Measurements from ENCODE around the gene MORN5. TPM values are rescaled to one million over a fixed set of nuclear protein-coding genes. Genes with fewer than 3 reads are reported as not detected.

The MORN5 gene
- total and polyA plus RNA-seq, 2 experiments from 2014 or later, result not detected

DNA sequence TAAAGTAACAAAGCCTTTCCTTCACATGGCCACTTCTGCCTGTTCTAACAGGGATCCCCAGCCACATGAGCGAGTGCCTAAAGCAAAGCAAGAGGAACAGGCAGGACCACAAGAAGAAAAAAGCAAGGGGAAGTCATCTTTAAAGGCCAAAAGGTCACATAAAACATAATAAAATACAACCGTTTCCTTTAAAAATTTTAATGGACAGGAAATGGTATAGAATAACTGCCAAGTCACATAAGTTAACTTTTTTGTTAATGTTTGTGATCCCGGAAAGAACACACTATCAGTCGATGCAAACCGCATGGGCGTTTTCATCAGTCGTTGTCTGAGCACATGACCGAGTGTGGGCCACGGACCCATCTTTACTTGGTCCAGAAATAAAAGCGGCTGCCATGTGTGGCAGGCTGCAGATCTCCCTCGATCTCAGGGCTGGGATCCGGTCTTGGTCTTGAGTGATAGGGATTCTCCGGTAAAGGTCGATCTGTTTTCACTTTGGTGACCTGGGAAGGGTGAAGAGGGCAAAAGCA is 15.8 kb upstream of the MORN5 start:
- H3K36me3 ChIP-seq (ENCODE audit: insufficient read depth), result peaks cover 12% of the 10 kb centered on the region; the same call in 1 of the 2 replicates
- no peak for ATAC-seq

DNA sequence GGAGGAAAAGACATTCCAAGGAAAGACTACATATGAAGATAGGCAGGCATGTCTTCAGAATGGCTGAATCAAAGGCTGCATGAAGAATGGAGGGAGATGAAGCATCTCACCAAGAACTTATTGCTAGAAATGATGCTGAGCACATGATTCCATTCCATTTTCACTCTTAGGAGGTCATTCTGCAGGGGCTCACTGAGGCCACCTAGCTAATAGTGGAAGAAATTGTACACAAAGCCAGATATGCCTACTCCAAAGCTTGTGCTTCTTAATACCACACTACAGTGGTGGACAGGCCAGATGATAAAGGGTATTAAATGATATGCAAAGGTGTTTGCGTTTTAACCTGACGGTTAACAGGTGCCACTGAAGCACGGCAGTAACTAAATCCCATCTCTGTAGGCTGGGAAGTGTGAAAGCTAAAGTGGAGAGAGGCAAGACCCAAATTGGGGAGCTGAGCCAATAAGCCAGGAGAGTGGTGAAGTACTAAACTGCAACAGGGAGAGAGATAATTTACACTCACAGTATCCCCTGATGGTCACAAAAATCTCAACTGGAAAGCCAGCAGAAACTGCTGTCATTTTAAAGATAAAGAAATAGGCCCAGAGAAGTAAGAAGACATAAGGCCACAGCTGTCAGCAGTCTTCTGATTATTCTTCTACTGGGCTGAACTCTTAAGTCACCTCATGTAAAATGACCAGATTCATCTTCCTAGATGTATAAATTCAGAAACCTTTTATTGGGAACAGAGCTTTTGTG is 14.7 kb upstream of the MORN5 start:
- H3K27me3 ChIP-seq (ENCODE audit: insufficient read depth), result no peaks in the 10 kb centered on the region
- no peak overlapping the region for H3K4me3 Mint-ChIP-seq
- H3K79me2 ChIP-seq (replicated peaks; ENCODE audit: insufficient read depth), result no peaks in the 10 kb centered on the region
- H2AFZ ChIP-seq, result no peak overlapping the region
- H3K27ac ChIP-seq (ENCODE audit: low read depth), result no peak overlapping the region
- ATAC-seq, result no peak; the same call in 1 of the 3 replicates
- H3K4me1 Mint-ChIP-seq, result no peaks in the 10 kb centered on the region
- no peak overlapping the region for H3K27ac Mint-ChIP-seq
- H3K36me3 Mint-ChIP-seq (ENCODE audit: low read depth), result peaks cover 30% of the 10 kb centered on the region
- H3K9me3 Mint-ChIP-seq, result no peaks in the 10 kb centered on the region
- no peaks in the 10 kb centered on the region; the same call in none of the 2 replicates for H4K20me1 ChIP-seq (replicated peaks; ENCODE audit: insufficient read depth)
- H3K36me3 ChIP-seq (ENCODE audit: insufficient read depth), result peaks cover 12% of the 10 kb centered on the region; the same call in 1 of the 2 replicates
- DNase-seq (ENCODE audit: low spot score), result peak; percentile 17
- TF ChIP-seq STAT1 (IDR thresholded peaks at IDR 0.05; ENCODE audit: unreplicated experiment), result no peak
- TF ChIP-seq, protein P1, sequence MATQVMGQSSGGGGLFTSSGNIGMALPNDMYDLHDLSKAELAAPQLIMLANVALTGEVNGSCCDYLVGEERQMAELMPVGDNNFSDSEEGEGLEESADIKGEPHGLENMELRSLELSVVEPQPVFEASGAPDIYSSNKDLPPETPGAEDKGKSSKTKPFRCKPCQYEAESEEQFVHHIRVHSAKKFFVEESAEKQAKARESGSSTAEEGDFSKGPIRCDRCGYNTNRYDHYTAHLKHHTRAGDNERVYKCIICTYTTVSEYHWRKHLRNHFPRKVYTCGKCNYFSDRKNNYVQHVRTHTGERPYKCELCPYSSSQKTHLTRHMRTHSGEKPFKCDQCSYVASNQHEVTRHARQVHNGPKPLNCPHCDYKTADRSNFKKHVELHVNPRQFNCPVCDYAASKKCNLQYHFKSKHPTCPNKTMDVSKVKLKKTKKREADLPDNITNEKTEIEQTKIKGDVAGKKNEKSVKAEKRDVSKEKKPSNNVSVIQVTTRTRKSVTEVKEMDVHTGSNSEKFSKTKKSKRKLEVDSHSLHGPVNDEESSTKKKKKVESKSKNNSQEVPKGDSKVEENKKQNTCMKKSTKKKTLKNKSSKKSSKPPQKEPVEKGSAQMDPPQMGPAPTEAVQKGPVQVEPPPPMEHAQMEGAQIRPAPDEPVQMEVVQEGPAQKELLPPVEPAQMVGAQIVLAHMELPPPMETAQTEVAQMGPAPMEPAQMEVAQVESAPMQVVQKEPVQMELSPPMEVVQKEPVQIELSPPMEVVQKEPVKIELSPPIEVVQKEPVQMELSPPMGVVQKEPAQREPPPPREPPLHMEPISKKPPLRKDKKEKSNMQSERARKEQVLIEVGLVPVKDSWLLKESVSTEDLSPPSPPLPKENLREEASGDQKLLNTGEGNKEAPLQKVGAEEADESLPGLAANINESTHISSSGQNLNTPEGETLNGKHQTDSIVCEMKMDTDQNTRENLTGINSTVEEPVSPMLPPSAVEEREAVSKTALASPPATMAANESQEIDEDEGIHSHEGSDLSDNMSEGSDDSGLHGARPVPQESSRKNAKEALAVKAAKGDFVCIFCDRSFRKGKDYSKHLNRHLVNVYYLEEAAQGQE (IDR thresholded peaks at IDR 0.05; ENCODE audit: unreplicated experiment), result no peak
- TF ChIP-seq ZNF331 (CRISPR knock-in tag; IDR thresholded peaks at IDR 0.05; ENCODE audit: low read depth), result no peak
- TF ChIP-seq, protein P2, sequence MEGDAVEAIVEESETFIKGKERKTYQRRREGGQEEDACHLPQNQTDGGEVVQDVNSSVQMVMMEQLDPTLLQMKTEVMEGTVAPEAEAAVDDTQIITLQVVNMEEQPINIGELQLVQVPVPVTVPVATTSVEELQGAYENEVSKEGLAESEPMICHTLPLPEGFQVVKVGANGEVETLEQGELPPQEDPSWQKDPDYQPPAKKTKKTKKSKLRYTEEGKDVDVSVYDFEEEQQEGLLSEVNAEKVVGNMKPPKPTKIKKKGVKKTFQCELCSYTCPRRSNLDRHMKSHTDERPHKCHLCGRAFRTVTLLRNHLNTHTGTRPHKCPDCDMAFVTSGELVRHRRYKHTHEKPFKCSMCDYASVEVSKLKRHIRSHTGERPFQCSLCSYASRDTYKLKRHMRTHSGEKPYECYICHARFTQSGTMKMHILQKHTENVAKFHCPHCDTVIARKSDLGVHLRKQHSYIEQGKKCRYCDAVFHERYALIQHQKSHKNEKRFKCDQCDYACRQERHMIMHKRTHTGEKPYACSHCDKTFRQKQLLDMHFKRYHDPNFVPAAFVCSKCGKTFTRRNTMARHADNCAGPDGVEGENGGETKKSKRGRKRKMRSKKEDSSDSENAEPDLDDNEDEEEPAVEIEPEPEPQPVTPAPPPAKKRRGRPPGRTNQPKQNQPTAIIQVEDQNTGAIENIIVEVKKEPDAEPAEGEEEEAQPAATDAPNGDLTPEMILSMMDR (conservative IDR thresholded peaks at IDR 0.05; ENCODE audit: low read depth in 2 of 2), result peak; percentile 42 to 64
- H3K4me3 ChIP-seq, result no peak overlapping the region
- H3K4me2 ChIP-seq, result no peak overlapping the region
- H3K4me1 ChIP-seq (ENCODE audit: insufficient read depth), result no peaks in the 10 kb centered on the region
- H3F3A ChIP-seq (replicated peaks; ENCODE audit: low read depth), result no peaks in the 10 kb centered on the region
- H3K9me2 ChIP-seq (ENCODE audit: insufficient read depth), result no peaks in the 10 kb centered on the region
- H3K27me3 Mint-ChIP-seq (ENCODE audit: insufficient read depth, low read depth, poor library complexity), result no peaks in the 10 kb centered on the region

More for the DNA sequence above, 15.8 kb upstream of the MORN5 start:
- no peak for DNase-seq (ENCODE audit: low spot score)
- TF ChIP-seq ZNF114 (CRISPR knock-in tag; IDR thresholded peaks at IDR 0.05) (no peak), POLR2AphosphoS5 (IDR thresholded peaks at IDR 0.05; ENCODE audit: low read depth) (no peak), EZH2phosphoT487 (IDR thresholded peaks at IDR 0.05; ENCODE audit: unreplicated experiment) (no peak), ZNF331 (CRISPR knock-in tag; IDR thresholded peaks at IDR 0.05; ENCODE audit: low read depth) (no peak)
- Mint-ChIP-seq H3K9me3 (no peaks in the 10 kb centered on the region), H3K36me3 (ENCODE audit: low read depth) (peaks cover 30% of the 10 kb centered on the region), H3K27me3 (ENCODE audit: insufficient read depth, low read depth, poor library complexity) (no peaks in the 10 kb centered on the region), H3K4me3 (no peak overlapping the region), H3K27ac (peak overlapping the region; percentile 29; the same call in 1 of the 2 replicates), H3K4me1 (peaks cover 3% of the 10 kb centered on the region; the same call in 1 of the 3 replicates)
- no peaks in the 10 kb centered on the region for H3K4me1 ChIP-seq (ENCODE audit: insufficient read depth)
- no peak overlapping the region for H3K4me2 ChIP-seq
- no peaks in the 10 kb centered on the region; the same call in none of the 2 replicates for H4K20me1 ChIP-seq (replicated peaks; ENCODE audit: insufficient read depth)
- H3K27ac ChIP-seq (ENCODE audit: low read depth), result no peak overlapping the region
- H3K27me3 ChIP-seq (ENCODE audit: insufficient read depth), result no peaks in the 10 kb centered on the region
- H3F3A ChIP-seq (replicated peaks; ENCODE audit: low read depth), result no peaks in the 10 kb centered on the region
- H2AFZ ChIP-seq, result no peak overlapping the region
- no peaks in the 10 kb centered on the region for H3K9me2 ChIP-seq (ENCODE audit: insufficient read depth)
- H3K4me3 ChIP-seq, result no peak overlapping the region
- no peaks in the 10 kb centered on the region for H3K79me2 ChIP-seq (replicated peaks; ENCODE audit: insufficient read depth)
